GM21737 (cell line): ENCODE results near the gene FGR.
A peak's percentile ranks its signal among the peaks of the same experiment; 100 is the strongest.
"Not testable (repeated sequence)": the region's sequence is repeated elsewhere in the genome, so short reads cannot be mapped to it uniquely, and the experiment has no call there.

Experiments used
- ATAC-seq: cut with Tn5 transposase; IDR thresholded peaks from one replicate; pipeline ENCODE4 v1.9.1; 2021; ENCODE audit warnings: mild to moderate bottlenecking, moderate library complexity; ENCODE audit not compliant: unreplicated experiment

Gene FGR

DNA sequence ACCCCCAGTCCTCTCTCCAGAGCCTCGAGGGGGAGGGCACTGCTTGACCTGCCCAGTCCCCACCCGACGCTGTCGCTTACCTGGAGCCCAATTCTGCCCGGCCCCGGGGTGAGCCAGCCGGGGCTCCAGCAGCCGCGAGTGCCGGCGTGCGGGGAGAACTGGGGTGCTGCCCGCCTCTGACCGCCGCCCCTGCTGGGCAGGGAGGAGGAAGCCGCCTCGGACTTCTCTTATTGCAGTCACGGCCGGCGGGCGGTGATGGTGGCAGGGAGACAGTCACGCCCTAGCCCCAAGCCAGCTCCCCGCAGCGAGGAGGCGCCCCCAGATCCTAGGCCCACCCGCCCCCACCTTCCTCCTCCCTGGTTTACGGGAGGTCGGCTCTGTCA, at the start of gene FGR:
TSS of gene FGR (minus strand) at position 201 of the 383 bp plus-strand sequence. CDS start 11,269 bp downstream, outside the sequence.
- no peak for ATAC-seq

DNA sequence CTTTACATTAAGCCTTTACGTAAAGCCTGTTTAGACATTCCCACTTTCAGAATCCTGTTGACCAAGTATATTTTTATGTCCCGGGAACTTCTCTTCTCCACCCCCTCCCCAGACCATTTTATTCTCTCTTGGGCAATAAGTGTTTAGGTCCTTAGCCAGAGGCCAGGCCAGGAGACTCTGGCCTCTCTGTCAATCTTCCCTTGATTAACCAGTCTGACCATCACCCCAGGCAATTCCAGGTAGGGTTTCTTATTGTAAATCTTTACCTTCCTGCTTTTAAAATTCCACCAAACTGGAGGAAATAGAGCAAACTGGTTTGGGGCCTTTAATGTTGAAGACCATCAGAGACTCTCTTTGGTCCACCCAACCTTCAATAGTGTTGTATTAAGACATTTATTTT, 49.2 kb upstream of the FGR start:
- no peak for ATAC-seq

DNA sequence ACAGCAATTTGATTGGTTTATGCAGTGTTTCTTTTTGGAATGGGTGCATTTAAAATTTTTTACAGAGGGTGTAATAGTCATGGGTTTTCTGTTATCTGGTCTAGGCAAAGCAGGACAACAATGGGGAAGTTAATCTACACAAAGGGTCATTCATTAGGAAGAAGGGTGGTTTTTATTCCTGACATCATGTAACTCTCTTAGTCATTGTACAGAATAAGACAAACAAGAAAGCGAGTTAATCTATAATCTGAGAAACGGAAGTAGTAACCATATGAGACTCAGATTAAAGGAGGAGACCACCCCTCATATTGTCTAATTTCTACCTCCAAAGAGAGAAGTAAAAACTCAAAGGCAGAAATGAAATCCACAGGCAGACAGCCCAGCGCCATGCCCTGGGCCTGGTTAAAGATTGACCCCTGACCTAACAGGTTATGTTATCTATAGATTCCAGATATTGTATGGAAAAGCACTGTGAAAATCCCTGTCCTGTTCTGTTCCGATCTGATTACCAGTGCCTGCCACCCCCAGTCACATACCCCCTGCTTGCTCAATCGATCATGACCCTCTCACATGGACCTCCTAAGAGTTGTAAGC, 47.5 kb upstream of the FGR start:
- no peak for ATAC-seq

DNA sequence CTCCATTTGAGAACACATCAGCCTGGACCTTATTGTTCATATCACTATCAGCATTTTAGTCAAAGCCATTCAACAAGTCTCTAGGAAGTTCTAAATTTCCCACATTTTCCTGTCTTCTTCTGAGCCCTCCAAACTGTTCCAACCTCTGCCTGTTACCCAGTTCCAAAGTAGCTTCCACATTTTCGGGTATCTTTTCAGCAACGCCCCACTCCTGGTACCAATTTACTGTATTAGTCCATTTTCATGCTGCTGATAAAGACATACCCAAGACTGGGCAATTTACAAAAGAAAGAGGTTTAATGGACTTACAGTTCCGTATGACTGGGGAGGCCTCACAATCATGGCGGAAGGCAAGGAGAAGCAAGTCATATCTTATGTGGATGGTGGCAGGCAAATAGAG, 46.6 kb upstream of the FGR start:
- not testable (repeated sequence) for ATAC-seq

DNA sequence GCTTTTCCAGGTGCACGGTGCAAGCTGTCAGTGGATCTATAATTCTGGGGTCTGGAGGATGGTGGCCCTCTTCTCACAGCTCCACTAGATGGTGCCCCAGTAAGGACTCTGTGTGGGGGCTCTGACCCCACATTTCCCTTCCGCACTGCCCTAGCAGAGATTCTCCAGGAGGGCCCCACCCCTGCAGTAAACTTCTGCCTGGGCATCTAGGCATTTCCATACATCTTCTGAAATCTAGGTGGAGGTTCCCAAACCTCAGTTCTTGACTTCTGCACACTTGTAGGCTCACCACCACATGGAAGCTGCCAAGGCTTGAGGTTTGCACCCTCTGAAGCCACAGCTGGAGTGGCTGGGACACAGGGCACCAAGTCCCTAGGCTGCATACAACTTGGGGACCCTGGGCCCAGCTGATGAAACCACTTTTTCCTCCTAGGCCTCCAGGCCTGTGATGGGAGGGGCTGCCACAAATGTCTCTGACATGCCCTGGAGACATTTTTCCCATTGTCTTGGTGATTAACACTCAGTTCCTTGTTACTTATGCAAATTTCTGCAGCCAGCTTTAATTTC, 45.3 kb upstream of the FGR start:
- ATAC-seq, result not testable (repeated sequence)

DNA sequence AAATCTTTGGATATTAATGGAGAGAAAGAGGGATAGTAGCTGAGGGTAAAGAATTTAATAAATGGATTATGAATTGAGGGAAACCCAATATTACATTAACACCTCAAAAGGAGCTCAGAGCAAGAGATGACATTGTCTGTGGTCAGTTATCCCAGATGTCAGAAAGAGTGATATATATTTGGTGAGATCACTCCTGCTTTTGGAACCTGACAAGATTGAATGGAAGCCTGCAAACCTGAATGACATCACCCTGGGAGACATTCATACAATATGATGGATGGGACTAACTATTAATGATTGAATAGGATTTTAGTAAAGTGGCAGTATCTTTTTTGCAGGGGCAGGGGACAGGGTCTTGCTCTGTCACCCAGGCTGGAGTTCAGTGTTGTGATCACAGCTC, 43.8 kb upstream of the FGR start:
- no peak for ATAC-seq

DNA sequence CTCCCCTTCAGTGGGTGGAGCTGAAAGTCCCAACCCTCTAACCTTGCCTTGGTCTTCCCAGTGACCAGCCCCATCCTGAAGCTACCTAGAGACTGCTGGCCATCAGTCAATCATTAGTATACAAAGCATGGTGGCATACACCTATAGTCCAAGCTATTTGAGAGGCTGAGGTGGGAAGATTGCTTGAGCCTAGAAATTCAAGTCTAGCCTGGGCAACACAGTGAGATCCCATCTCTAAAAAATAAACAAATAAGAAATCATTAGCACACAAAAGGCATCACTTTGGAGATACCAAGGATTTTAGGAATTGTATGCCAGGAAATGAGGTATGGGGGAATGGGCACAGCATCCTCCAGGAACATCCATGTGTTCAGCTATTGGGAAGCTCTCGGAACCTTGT, 41.4 kb upstream of the FGR start:
- ATAC-seq, result no peak

DNA sequence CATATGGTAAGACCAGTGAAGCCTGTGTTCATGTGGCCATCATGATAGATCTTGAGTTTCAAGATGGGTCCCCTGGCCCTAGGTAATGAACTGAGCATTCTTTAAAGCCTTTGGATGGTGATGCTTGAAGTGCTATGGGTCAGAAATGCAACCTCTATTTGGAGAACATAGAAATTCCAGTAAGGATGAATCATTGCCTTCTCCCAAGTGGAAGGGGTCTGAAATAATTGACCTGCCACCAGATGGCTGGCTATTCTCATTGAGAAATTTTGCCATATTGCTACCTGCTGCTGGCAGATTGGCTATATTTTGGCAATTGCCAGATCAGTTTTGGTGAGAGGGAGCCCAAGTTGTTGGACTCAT, 37.7 kb upstream of the FGR start:
- no peak for ATAC-seq

DNA sequence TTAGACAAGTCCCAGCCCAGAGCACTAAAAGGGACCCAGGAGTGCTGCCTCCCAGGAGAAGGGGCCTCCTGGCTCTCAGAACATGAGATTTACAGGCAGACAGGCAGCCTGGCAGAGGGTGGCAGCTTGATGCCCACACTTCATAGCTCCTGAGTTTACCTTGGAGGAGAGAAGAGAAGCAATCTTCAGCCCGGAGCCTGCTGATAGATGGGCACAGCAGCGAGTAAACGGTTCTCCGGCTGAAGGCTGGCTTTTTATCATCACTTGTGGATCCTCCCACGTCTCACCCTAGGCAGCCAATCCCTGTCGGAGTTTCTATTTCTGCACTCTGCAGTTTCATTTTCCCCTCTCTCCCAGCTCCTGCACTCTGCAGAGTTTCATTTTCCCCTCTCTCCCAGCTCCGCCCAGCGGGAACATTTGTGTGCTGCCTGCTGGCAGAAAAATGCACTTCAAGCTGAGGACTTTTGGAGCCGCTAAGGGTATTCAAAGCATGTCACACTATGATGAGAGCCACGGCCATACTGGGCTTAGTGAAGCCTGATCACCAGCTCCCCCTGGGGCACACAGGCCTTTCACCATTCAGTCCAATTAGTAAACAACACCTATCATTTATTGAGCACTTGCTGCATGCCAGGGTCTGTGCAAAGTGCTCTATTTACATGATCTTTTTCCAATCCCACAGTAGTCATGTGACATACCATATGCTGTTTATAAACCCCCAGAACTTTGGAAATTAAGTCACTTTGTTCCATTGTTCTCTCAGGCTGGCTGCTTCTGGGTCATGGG, 37.2 kb upstream of the FGR start, which contains the start of gene IFI6:
TSS of gene IFI6 (minus strand) at position 229 of the 786 bp plus-strand sequence. CDS start 2,878 bp downstream, outside the sequence.
- ATAC-seq, result peak; percentile 71

DNA sequence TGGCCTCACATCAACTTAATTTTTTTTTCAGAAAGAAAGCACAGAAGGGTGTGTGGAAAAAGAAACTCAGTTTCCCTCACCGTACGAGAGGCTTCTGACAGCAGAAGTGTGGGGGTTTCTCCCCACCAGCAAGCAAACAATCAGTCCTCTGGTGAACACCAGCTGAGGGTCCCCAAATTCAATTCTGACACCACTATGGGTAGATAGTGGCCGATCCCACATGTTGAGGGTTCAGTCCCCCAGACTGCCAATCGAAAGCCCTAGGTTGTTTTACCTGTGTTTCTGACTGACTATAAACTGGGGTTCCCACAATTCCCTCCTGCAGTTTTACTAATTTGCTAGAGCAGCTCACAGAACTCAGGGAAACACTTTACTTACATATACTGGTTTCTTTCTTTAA, 34.9 kb upstream of the FGR start:
- ATAC-seq, result no peak

DNA sequence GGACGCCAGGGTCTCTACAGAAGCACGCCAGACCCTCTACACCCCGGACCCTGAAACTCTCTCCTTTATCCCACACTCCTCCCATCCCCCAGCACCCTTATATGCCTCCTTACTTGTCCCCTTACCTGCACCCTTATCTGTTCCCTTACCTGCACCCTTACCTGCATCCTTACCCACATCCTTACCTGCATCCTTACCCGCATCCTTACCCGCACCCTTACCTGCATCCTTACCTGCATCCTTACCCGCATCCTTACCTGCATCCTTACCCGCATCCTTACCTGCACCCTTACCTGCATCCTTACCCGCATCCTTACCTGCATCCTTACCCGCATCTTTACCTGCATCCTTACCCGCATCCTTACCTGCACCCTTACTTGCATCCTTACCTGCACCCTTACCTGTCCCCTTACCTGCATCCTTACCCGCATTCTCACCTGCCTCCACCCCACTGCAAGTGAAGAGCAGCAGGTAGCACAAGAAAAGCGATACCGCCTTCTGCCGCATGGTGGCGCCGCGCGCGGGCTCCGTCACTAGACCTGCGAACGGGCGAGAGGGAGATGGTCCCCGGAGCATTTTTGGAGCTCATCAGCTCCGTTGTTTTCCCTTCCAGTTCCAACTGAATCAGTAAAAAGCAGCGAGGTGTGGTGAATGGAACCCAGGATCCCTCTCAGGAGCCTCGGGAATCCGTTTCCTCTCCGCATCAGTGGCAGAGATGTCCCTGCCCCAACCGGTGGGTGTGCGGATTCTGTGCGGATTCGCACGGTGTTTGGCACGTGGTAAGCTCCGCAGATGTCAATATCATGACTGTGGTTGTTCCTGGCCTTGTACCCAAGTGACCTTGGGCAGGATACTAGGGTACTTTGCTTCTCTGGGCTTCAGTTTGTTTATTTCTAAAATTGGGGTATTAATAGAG, 34.1 kb upstream of the FGR start:
- no peak for ATAC-seq

DNA sequence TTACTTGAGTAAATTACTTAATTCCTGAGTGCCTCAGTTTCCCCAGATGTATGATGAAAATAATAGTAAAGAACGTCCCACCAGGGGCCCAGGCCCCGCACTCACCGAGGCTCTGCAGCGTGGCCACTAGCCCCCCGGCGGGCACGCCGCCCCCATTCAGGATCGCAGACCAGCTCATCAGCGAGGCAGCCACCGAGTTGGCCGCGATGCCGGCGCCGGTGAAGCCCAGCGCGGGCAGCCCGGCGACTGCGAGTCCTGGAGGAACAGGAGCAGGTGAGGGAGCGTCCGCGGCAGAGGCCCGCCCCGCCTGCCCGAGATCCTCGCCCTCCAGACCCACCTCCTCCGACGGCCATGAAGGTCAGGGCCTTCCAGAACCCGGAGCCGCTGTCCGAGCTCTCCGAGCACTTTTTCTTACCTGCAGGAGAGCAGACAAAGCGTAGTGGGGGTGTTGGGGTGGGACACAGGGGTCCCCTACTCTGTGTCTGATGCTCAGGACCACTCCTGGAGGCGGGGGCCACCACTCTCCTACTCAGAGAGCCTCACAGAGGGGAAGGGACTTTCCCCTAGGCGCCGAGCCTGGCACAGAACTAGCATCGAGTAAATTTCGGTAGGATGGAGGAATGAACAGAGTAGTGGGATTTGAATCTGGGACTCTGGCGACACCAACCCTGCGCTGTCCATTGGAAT, 33.3 kb upstream of the FGR start:
- no peak for ATAC-seq

DNA sequence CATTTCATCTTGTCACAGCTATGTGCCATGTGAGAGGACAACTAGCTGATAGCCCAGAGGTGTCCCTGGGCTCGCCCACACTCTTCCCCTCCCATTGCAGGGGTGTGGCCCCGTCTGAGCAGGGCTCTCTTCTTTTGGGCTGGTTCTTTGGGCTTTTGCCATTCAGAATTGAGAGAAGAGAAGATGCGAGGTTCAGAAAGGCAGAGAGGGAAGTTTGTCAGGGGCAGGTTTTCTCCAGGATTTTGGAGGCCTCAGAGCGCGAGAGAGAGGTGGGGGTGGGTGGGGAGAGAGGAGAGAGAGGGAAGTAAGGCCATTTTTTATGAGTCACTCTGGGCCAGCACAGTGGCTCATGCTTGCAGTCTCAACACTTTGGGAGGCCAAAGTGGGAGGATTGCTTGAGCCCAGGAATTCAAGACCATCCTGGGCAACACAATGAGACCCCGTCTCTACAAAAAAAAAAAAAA, 31.8 kb upstream of the FGR start:
- no peak for ATAC-seq

DNA sequence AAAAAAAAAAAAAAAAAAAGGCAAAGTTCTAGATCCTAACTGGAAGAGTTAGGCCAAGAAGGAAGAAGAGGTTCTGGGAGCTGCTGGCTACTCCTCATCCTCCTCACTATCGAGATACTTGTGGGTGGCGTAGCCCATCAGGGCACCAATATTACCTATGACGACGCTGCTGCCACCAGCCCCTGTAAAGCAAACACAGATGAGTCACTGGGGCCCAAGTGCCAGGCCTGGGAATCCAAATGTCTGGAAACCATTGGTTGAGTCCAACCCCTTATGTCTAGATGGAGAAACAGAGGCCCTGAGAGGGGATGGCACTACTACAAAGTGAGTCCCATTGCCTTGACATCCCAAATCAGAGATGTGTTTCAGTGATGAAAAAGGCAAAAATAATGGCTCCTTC, 31.3 kb upstream of the FGR start:
- ATAC-seq, result no peak

DNA sequence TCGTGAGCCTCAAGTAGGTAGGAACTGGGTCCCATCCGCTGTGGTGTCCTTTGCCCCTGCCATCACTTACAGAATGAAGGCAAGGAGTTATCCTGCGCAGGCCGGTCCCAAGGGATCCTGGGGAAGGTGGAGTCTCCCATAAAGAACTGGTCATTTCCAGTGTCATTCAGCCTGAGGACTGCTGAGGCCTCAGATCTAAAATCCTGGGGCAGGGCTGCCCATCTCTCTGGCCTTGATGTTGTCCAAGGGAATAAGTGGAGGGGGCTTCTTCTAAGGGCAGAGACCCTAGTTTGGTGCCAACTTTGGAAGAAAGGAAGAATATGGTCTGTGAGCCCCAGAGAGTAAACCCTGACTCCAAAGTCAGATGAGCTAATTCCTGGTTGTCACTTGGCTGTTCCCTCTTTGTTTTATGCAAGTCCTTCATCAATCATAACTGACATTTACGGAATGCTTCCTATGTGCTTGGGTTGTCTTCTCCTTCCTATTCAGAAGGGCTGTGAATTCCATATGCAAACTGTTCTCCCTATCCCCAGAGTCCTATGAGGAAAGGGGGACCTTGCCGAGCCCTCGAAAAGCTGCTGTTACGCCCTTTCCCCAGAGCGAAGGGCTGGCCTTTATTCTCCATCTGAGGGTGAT, 30.1 kb upstream of the FGR start:
- ATAC-seq, result no peak

DNA sequence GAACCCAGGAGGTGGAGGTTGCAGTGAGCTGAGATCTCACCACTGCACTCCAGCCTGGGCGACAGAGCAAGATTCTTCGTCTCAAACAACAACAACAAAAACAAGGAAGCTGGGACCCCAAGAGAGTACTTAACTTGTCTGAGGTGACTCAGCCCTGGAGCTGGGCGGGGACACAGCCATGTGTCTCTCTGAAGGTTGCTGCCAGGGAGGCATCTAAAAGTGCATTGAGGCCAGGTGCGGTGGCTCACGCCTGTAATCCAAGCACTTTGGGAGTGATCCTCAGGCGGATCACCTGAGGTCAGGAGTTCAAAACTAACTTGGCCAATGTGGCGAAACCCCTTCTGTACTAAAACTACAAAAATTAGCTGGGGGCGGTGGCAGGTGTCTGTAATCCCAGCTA, 29.3 kb upstream of the FGR start:
- no peak for ATAC-seq

DNA sequence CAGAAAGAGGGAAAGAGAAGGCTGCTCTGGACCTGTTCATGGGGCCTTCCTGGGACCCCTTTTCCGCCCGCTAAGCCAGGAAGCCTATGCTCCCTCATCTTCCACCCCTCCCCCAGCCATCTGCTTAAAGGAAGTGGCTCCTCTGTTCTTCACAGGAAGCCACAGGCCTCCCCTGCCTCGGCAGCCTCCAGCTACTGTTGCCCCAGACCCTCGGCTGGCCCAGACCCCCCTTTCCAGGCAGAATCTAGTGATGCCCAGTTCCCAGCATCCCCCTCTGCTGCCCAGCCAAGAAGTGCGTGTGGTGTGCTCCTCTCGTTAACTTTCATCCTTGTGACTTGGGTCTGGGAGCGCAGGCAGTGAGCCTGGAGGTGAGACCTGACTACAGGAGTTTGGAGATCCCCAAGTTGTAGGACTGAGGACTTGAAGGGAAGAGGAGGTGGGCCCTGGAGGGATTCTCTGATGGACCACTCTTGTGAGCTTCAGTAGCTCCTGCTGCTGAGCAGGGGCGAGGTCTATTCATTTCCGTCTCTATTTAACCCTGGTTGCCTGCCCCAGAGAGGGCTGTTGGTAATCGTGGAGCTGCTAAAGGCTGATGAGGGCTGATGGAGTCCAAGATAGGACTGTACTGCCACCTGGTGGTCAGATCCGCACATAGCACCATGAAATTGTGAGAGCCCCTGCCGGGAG, 27.9 kb upstream of the FGR start:
- peak; percentile 39 for ATAC-seq

DNA sequence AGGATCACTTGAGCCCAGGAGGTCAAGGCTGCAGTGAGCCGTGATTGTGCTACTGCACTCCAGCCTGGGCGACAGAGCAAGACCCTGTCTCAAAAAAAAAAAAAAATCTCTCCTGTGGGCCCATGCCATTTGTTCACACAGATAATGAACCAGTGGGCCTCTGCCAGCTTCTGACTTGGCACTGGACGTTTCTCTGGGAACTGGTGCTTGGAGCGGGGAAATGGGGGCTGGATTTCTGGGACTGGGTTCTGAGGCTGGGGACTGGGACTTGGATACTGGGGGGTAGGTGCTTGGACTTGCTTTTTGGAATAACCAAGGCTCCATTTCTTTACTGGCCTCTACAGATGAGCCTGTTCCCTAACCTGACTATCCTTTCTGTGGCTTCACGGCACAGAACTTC, 27.3 kb upstream of the FGR start:
- ATAC-seq, result no peak

DNA sequence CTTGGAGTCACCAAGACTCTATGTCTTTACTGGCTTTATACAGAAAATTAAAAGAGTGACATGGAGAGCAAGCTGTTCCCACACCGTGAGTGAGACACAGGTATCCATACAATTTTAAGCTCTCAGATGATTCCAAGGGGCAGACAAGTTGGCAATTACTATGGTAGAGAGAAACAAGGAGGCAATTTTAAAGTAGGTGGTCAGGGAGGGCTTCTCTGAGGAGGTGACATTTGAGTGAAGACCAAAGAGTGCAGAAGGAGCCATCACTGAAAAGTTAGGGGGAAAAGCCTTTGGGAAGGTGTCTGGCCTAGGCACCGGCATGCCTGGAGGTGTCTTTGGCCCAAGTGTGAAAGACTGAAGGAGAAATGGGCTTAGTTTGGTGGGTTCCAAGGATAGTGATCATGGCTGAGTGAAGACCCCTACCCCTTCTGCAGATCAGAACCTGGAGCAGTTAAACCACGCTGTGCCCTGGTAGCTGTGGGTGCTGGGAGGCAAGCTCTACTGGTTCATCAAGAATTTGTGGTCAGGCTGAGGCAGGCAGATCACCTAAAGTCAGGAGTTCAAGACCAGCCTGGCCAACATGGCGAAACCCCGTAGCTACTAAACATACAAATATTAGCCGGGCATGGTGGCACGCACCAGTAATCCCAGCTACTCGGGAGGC, 26.6 kb upstream of the FGR start:
- ATAC-seq, result no peak
